ENCODE data around the gene COLEC11. TPM values are rescaled to one million over a fixed set of nuclear protein-coding genes. Genes with fewer than 3 reads are reported as not detected.

The COLEC11 gene
- total and polyA plus RNA-seq, 9 of the 15 experiments (the other 6 are each of a cell fraction or from before 2014, with no cell fraction given) = 0.32 to 4.3 (median 1.8) TPM

DNA sequence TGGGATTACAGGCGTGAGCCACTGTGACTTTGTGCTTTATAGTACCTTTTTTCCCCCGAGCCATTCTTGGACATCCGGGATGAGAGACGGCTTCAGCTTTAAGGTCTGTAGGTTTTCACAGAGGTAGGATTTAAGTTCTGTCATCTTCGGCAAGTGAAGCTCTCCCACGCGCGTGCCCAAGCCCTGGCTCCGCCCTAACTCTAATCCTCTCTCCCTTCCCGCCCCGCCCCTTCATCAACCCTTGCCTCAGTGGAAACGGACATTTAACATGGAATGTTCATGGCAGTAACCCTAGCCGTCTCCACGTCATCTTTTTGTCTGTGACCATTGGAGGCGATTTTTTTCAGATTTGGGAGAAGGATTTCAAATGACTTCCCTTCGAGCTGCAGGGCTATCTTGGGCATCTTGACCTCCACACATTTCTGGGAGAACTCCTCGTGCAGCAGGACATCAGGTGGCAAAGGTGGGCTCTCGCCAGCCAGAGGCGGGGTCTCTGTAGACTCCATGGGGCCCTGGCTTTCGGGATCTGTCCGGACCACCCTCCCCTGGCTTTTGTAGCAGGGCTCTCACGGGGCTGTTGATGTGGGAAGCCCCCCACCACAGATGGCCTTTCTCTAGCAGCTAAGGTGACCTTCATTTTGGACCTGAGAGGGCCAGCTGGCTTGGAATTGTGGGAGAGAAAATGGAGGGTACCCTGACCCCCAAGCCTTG is 6.8 kb downstream of the COLEC11 start (continued):
- TF ChIP-seq, protein P1, sequence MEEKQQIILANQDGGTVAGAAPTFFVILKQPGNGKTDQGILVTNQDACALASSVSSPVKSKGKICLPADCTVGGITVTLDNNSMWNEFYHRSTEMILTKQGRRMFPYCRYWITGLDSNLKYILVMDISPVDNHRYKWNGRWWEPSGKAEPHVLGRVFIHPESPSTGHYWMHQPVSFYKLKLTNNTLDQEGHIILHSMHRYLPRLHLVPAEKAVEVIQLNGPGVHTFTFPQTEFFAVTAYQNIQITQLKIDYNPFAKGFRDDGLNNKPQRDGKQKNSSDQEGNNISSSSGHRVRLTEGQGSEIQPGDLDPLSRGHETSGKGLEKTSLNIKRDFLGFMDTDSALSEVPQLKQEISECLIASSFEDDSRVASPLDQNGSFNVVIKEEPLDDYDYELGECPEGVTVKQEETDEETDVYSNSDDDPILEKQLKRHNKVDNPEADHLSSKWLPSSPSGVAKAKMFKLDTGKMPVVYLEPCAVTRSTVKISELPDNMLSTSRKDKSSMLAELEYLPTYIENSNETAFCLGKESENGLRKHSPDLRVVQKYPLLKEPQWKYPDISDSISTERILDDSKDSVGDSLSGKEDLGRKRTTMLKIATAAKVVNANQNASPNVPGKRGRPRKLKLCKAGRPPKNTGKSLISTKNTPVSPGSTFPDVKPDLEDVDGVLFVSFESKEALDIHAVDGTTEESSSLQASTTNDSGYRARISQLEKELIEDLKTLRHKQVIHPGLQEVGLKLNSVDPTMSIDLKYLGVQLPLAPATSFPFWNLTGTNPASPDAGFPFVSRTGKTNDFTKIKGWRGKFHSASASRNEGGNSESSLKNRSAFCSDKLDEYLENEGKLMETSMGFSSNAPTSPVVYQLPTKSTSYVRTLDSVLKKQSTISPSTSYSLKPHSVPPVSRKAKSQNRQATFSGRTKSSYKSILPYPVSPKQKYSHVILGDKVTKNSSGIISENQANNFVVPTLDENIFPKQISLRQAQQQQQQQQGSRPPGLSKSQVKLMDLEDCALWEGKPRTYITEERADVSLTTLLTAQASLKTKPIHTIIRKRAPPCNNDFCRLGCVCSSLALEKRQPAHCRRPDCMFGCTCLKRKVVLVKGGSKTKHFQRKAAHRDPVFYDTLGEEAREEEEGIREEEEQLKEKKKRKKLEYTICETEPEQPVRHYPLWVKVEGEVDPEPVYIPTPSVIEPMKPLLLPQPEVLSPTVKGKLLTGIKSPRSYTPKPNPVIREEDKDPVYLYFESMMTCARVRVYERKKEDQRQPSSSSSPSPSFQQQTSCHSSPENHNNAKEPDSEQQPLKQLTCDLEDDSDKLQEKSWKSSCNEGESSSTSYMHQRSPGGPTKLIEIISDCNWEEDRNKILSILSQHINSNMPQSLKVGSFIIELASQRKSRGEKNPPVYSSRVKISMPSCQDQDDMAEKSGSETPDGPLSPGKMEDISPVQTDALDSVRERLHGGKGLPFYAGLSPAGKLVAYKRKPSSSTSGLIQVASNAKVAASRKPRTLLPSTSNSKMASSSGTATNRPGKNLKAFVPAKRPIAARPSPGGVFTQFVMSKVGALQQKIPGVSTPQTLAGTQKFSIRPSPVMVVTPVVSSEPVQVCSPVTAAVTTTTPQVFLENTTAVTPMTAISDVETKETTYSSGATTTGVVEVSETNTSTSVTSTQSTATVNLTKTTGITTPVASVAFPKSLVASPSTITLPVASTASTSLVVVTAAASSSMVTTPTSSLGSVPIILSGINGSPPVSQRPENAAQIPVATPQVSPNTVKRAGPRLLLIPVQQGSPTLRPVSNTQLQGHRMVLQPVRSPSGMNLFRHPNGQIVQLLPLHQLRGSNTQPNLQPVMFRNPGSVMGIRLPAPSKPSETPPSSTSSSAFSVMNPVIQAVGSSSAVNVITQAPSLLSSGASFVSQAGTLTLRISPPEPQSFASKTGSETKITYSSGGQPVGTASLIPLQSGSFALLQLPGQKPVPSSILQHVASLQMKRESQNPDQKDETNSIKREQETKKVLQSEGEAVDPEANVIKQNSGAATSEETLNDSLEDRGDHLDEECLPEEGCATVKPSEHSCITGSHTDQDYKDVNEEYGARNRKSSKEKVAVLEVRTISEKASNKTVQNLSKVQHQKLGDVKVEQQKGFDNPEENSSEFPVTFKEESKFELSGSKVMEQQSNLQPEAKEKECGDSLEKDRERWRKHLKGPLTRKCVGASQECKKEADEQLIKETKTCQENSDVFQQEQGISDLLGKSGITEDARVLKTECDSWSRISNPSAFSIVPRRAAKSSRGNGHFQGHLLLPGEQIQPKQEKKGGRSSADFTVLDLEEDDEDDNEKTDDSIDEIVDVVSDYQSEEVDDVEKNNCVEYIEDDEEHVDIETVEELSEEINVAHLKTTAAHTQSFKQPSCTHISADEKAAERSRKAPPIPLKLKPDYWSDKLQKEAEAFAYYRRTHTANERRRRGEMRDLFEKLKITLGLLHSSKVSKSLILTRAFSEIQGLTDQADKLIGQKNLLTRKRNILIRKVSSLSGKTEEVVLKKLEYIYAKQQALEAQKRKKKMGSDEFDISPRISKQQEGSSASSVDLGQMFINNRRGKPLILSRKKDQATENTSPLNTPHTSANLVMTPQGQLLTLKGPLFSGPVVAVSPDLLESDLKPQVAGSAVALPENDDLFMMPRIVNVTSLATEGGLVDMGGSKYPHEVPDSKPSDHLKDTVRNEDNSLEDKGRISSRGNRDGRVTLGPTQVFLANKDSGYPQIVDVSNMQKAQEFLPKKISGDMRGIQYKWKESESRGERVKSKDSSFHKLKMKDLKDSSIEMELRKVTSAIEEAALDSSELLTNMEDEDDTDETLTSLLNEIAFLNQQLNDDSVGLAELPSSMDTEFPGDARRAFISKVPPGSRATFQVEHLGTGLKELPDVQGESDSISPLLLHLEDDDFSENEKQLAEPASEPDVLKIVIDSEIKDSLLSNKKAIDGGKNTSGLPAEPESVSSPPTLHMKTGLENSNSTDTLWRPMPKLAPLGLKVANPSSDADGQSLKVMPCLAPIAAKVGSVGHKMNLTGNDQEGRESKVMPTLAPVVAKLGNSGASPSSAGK (IDR thresholded peaks at IDR 0.05) = peak; percentile 71
- TF ChIP-seq, protein P2, sequence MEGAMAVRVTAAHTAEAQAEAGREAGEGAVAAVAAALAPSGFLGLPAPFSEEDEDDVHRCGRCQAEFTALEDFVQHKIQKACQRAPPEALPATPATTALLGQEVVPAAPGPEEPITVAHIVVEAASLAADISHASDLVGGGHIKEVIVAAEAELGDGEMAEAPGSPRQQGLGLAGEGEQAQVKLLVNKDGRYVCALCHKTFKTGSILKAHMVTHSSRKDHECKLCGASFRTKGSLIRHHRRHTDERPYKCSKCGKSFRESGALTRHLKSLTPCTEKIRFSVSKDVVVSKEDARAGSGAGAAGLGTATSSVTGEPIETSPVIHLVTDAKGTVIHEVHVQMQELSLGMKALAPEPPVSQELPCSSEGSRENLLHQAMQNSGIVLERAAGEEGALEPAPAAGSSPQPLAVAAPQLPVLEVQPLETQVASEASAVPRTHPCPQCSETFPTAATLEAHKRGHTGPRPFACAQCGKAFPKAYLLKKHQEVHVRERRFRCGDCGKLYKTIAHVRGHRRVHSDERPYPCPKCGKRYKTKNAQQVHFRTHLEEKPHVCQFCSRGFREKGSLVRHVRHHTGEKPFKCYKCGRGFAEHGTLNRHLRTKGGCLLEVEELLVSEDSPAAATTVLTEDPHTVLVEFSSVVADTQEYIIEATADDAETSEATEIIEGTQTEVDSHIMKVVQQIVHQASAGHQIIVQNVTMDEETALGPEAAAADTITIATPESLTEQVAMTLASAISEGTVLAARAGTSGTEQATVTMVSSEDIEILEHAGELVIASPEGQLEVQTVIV (CRISPR knock-in tag; IDR thresholded peaks at IDR 0.05; ENCODE audit: borderline replicate concordance) = no peak
- TF ChIP-seq ZKSCAN8 (CRISPR knock-in tag; IDR thresholded peaks at IDR 0.05) (no peak), ZFX (CRISPR knock-in tag; IDR thresholded peaks at IDR 0.05) (no peak), RBM15 (IDR thresholded peaks at IDR 0.05; ENCODE audit: insufficient read depth, low read length) (no peak), ZSCAN32 (CRISPR knock-in tag; IDR thresholded peaks at IDR 0.05) (no peak), ZNF507 (tag; conservative IDR thresholded peaks at IDR 0.05) (no peak)
- TF ChIP-seq, protein P3, sequence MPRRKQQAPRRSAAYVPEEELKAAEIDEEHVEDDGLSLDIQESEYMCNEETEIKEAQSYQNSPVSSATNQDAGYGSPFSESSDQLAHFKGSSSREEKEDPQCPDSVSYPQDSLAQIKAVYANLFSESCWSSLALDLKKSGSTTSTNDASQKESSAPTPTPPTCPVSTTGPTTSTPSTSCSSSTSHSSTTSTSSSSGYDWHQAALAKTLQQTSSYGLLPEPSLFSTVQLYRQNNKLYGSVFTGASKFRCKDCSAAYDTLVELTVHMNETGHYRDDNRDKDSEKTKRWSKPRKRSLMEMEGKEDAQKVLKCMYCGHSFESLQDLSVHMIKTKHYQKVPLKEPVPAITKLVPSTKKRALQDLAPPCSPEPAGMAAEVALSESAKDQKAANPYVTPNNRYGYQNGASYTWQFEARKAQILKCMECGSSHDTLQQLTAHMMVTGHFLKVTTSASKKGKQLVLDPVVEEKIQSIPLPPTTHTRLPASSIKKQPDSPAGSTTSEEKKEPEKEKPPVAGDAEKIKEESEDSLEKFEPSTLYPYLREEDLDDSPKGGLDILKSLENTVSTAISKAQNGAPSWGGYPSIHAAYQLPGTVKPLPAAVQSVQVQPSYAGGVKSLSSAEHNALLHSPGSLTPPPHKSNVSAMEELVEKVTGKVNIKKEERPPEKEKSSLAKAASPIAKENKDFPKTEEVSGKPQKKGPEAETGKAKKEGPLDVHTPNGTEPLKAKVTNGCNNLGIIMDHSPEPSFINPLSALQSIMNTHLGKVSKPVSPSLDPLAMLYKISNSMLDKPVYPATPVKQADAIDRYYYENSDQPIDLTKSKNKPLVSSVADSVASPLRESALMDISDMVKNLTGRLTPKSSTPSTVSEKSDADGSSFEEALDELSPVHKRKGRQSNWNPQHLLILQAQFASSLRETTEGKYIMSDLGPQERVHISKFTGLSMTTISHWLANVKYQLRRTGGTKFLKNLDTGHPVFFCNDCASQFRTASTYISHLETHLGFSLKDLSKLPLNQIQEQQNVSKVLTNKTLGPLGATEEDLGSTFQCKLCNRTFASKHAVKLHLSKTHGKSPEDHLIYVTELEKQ (CRISPR knock-in tag; IDR thresholded peaks at IDR 0.05) = no peak
